Mesenchymal stem cell (in vitro differentiated cells and primary cell): Measurements from ENCODE around the gene VEZT.
A peak's percentile ranks its signal among the peaks of the same experiment; 100 is the strongest.

Experiments
- DNase-seq: peaks from one replicate; pipeline ENCODE4 v3.0.0-alpha.2; 2013
- H2AFZ ChIP-seq: one replicate; pipeline ENCODE4 v1.6.1; 2013; ENCODE audit warnings: low read depth, mild to moderate bottlenecking, control low read depth, inconsistent platforms, low read length, moderate library complexity
- H2AK5ac ChIP-seq: 2 replicates; pipeline ENCODE4 v1.6.1; 2013; ENCODE audit warnings: low read length, moderate library complexity, mild to moderate bottlenecking, inconsistent platforms; ENCODE audit not compliant: severe bottlenecking
- H2BK120ac ChIP-seq: one replicate; pipeline ENCODE4 v1.6.1; 2013; ENCODE audit warnings: low read depth, mild to moderate bottlenecking, inconsistent platforms, low read length, moderate library complexity
- H2BK12ac ChIP-seq, 2 experiments: one replicate each; pipeline ENCODE4 v1.6.1; 2013; ENCODE audit warnings: inconsistent platforms in 2 of 2, low read length in 2 of 2, mild to moderate bottlenecking in 2 of 2, moderate library complexity in 2 of 2, control low read depth in 1 of 2
- H2BK15ac ChIP-seq: one replicate; pipeline ENCODE4 v1.6.1; 2013; ENCODE audit warnings: mild to moderate bottlenecking, low read depth, inconsistent platforms; ENCODE audit not compliant: poor library complexity, severe bottlenecking
- H2BK5ac ChIP-seq: 2 replicates; pipeline ENCODE4 v1.6.1; 2013; ENCODE audit warnings: low read depth, mild to moderate bottlenecking, low read length, control low read depth, inconsistent platforms; ENCODE audit not compliant: poor library complexity, severe bottlenecking
- H3K14ac ChIP-seq, 2 experiments: one replicate each; pipeline ENCODE4 v1.6.1; 2013; ENCODE audit warnings: inconsistent platforms in 2 of 2, low read length in 2 of 2, control low read depth in 1 of 2, mild to moderate bottlenecking in 1 of 2, moderate library complexity in 1 of 2
- H3K18ac ChIP-seq, 2 experiments: one replicate each; pipeline ENCODE4 v1.6.1; 2013; ENCODE audit warnings: inconsistent platforms in 2 of 2, low read length in 2 of 2, control low read depth in 1 of 2, low read depth in 1 of 2, mild to moderate bottlenecking in 1 of 2
- H3K23ac ChIP-seq, 2 experiments: one replicate each; pipeline ENCODE4 v1.6.1; 2013; ENCODE audit warnings: inconsistent platforms in 2 of 2, low read length in 2 of 2, mild to moderate bottlenecking in 2 of 2, moderate library complexity in 2 of 2, control low read depth in 1 of 2
- H3K27ac ChIP-seq: 2 replicates; pipeline ENCODE4 v1.5.1; 2013; ENCODE audit warnings: mild to moderate bottlenecking, moderate library complexity, low read length, control low read depth, inconsistent platforms; ENCODE audit not compliant: poor library complexity, severe bottlenecking
- H3K27me3 ChIP-seq, 2 experiments: 2 replicates each; pipeline versions ENCODE4 v1.6.1 to v1.7.0; 2013; ENCODE audit warnings: low read length in 2 of 2, mild to moderate bottlenecking in 2 of 2, moderate library complexity in 2 of 2, control low read depth in 1 of 2, inconsistent platforms in 1 of 2; ENCODE audit not compliant: control insufficient read depth in 1 of 2, insufficient read depth in 1 of 2
- H3K36me3 ChIP-seq, 2 experiments: 2 replicates each; pipeline versions ENCODE4 v1.6.1 to v1.7.0; 2013; ENCODE audit warnings: low read length in 2 of 2, control low read depth in 1 of 2, inconsistent platforms in 1 of 2, low read depth in 1 of 2, mild to moderate bottlenecking in 1 of 2; ENCODE audit not compliant: insufficient read depth in 2 of 2, control insufficient read depth in 1 of 2
- H3K4ac ChIP-seq, 2 experiments: one replicate each; pipeline ENCODE4 v1.6.1; 2013; ENCODE audit warnings: inconsistent platforms in 2 of 2, low read length in 2 of 2, mild to moderate bottlenecking in 2 of 2, moderate library complexity in 2 of 2, control low read depth in 1 of 2, low read depth in 1 of 2
- H3K4me1 ChIP-seq: 2 replicates; pipeline ENCODE4 v1.6.1; 2013; ENCODE audit warnings: low read depth, low read length, control low read depth; ENCODE audit not compliant: control insufficient read depth, insufficient read depth
- H3K4me2 ChIP-seq: 2 replicates; pipeline ENCODE4 v1.6.1; 2013; ENCODE audit warnings: low read length, mild to moderate bottlenecking, inconsistent platforms; ENCODE audit not compliant: poor library complexity, severe bottlenecking
- H3K4me3 ChIP-seq, 2 experiments: 2 replicates each; pipeline versions ENCODE4 v1.5.1 to v1.7.0; 2013; ENCODE audit warnings: low read length in 2 of 2, mild to moderate bottlenecking in 2 of 2, control low read depth in 1 of 2, low read depth in 1 of 2; ENCODE audit not compliant: insufficient read depth in 1 of 2
- H3K79me1 ChIP-seq: replicated peaks from 2 replicates; pipeline ENCODE4 v1.6.1; 2013; ENCODE audit warnings: mild to moderate bottlenecking, control low read depth, low read length, inconsistent platforms; ENCODE audit not compliant: poor library complexity, severe bottlenecking
- H3K9ac ChIP-seq: 2 replicates; pipeline ENCODE4 v1.7.0; 2013; ENCODE audit warnings: mild to moderate bottlenecking, low read length, moderate library complexity
- H3K9me3 ChIP-seq: 2 replicates; pipeline ENCODE4 v1.7.0; 2013; ENCODE audit warnings: mild to moderate bottlenecking, low read length; ENCODE audit not compliant: control insufficient read depth
- H4K8ac ChIP-seq: one replicate; pipeline ENCODE4 v1.6.1; 2013; ENCODE audit warnings: inconsistent platforms, mild to moderate bottlenecking, low read length, moderate library complexity
- H4K91ac ChIP-seq: one replicate; pipeline ENCODE4 v1.6.1; 2013; ENCODE audit warnings: mild to moderate bottlenecking, low read length, inconsistent platforms
- WGBS: methylation state at CpG from one replicate; pipeline ENCODE4 v1.1.7; 2013; ENCODE audit warnings: mixed read lengths; 5-methylcytosine and 5-hydroxymethylcytosine counted together

The VEZT gene

GRCh38 chr12:95224202-95225170 lies 6.9 kb downstream of the VEZT start:
- no peak overlapping the region for H4K8ac ChIP-seq
- WGBS: 97% methylated on average over 7 of the region's 8 CpGs
- DNase-seq: peak; percentile 67
- no peak overlapping the region for H2BK120ac ChIP-seq
- H3K4ac ChIP-seq: peak overlapping the region in 1 of 2 experiments; percentile 9
- H2BK15ac ChIP-seq: peak overlapping the region; percentile 40
- H3K9me3 ChIP-seq: no peaks in the 10 kb centered on the region
- H2BK12ac ChIP-seq: peak overlapping the region in 1 of 2 experiments; percentile 24
- H3K79me1 ChIP-seq: peaks cover 4% of the 10 kb centered on the region
- no peaks in the 10 kb centered on the region for H3K27me3 ChIP-seq
- no peak overlapping the region for H3K9ac ChIP-seq
- H3K14ac ChIP-seq: no peak overlapping the region
- H3K23ac ChIP-seq: no peak overlapping the region
- no peak overlapping the region for H2AFZ ChIP-seq
- H4K91ac ChIP-seq: no peak overlapping the region
- H2AK5ac ChIP-seq: no peak overlapping the region
- H3K27ac ChIP-seq: peak overlapping the region; percentile 8
- H3K36me3 ChIP-seq: peaks cover 6 to 7% of the 10 kb centered on the region in 2 experiments
- no peak overlapping the region for H2BK5ac ChIP-seq
- no peak overlapping the region for H3K4me3 ChIP-seq
- peaks cover 11% of the 10 kb centered on the region for H3K4me1 ChIP-seq
- no peak overlapping the region for H3K18ac ChIP-seq
- no peak overlapping the region for H3K4me2 ChIP-seq

- H3K14ac ChIP-seq: no peak overlapping the region
- no peaks in the 10 kb centered on the region for H3K27me3 ChIP-seq
- H3K9me3 ChIP-seq: no peaks in the 10 kb centered on the region
- H3K18ac ChIP-seq: no peak overlapping the region
- H2BK5ac ChIP-seq: no peak overlapping the region
- H3K4me1 ChIP-seq: peaks cover 8% of the 10 kb centered on the region
- H2AFZ ChIP-seq: no peak overlapping the region
- H3K36me3 ChIP-seq: peaks cover 6 to 7% of the 10 kb centered on the region in 2 experiments
- H3K4me2 ChIP-seq: no peak overlapping the region
- H3K9ac ChIP-seq: no peak overlapping the region
- WGBS: 100% methylated on average over 1 of the region's 1 CpG
- no peak overlapping the region for H4K91ac ChIP-seq
- no peak for DNase-seq
- H3K4ac ChIP-seq: no peak overlapping the region
- no peak overlapping the region for H2BK12ac ChIP-seq
- no peak overlapping the region for H4K8ac ChIP-seq
- no peak overlapping the region for H2AK5ac ChIP-seq
- no peak overlapping the region for H2BK15ac ChIP-seq
- no peak overlapping the region for H3K27ac ChIP-seq
- H3K23ac ChIP-seq: no peak overlapping the region
- H3K79me1 ChIP-seq: peaks cover 4% of the 10 kb centered on the region
- H2BK120ac ChIP-seq: no peak overlapping the region
- H3K4me3 ChIP-seq: no peak overlapping the region
Observed at GRCh38 chr12:95225645-95226212, 8.1 kb downstream of the VEZT start.

GRCh38 chr12:95227818-95228356 lies 10.3 kb downstream of the VEZT start:
- Histone ChIP-seq H2BK12ac (no peak overlapping the region), H3K4ac (no peak overlapping the region), H4K8ac (no peak overlapping the region), H3K4me3 (no peak overlapping the region), H2AFZ (no peak overlapping the region), H3K18ac (no peak overlapping the region), H2AK5ac (no peak overlapping the region), H3K27ac (no peak overlapping the region), H2BK120ac (no peak overlapping the region), H3K79me1 (peaks cover 4% of the 10 kb centered on the region), H3K4me2 (no peak overlapping the region), H3K14ac (no peak overlapping the region), H3K9me3 (no peaks in the 10 kb centered on the region), H2BK5ac (no peak overlapping the region), H2BK15ac (no peak overlapping the region), H3K23ac (no peak overlapping the region), H3K36me3 (peaks cover 6 to 7% of the 10 kb centered on the region in 2 experiments), H3K9ac (no peak overlapping the region), H3K4me1 (peaks cover 6% of the 10 kb centered on the region), H3K27me3 (no peaks in the 10 kb centered on the region), H4K91ac (no peak overlapping the region)
- 90% methylated on average over 1 of the region's 3 CpGs for WGBS
- no peak for DNase-seq

- H2AFZ ChIP-seq: no peak overlapping the region
- H3K9ac ChIP-seq: no peak overlapping the region
- H2AK5ac ChIP-seq: no peak overlapping the region
- H3K23ac ChIP-seq: peak overlapping the region; percentile 52 to 60
- peaks cover 6 to 7% of the 10 kb centered on the region in 2 experiments for H3K36me3 ChIP-seq
- peaks cover 4% of the 10 kb centered on the region for H3K79me1 ChIP-seq
- no peak overlapping the region for H2BK5ac ChIP-seq
- no peak overlapping the region for H4K91ac ChIP-seq
- no peak for DNase-seq
- no peak overlapping the region for H3K4me2 ChIP-seq
- H3K4ac ChIP-seq: no peak overlapping the region
- WGBS: 100% methylated on average over 2 of the region's 2 CpGs
- no peaks in the 10 kb centered on the region for H3K9me3 ChIP-seq
- H3K27ac ChIP-seq: no peak overlapping the region
- no peak overlapping the region for H4K8ac ChIP-seq
- H3K27me3 ChIP-seq: no peaks in the 10 kb centered on the region
- peak overlapping the region; percentile 19 for H2BK120ac ChIP-seq
- H2BK12ac ChIP-seq: no peak overlapping the region
- no peak overlapping the region for H2BK15ac ChIP-seq
- peaks cover 6% of the 10 kb centered on the region for H3K4me1 ChIP-seq
- H3K4me3 ChIP-seq: no peak overlapping the region
- no peak overlapping the region for H3K14ac ChIP-seq
- peak overlapping the region in 1 of 2 experiments; percentile 40 for H3K18ac ChIP-seq
Observed at GRCh38 chr12:95228617-95229016, 11.0 kb downstream of the VEZT start.
